GM19397 (cell line): ENCODE measurements around the gene NLGN1.

Source experiments
- ATAC-seq: cut with Tn5 transposase; IDR thresholded peaks from one replicate; pipeline ENCODE4 v1.9.1; 2021; ENCODE audit warnings: mild to moderate bottlenecking, moderate library complexity; ENCODE audit not compliant: unreplicated experiment

Gene NLGN1

DNA sequence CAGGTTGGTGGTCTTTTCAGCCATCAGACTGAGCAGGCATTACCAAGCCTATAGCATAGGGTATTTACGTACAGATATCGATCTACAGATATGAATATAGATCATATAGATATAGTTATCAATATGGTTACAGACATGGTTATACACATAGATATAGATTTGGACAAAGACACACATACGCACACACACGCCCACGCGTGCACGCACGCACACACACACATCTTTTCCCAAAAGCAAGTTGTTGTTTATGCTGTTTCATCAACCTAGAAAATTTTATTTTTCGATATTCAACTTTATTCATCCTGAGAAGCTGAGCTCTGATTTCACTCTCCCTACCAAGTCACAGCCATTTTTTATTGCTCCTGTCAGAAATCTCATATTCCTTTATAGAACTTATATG lies 309.1 kb downstream of the NLGN1 start:
- no peak for ATAC-seq

DNA sequence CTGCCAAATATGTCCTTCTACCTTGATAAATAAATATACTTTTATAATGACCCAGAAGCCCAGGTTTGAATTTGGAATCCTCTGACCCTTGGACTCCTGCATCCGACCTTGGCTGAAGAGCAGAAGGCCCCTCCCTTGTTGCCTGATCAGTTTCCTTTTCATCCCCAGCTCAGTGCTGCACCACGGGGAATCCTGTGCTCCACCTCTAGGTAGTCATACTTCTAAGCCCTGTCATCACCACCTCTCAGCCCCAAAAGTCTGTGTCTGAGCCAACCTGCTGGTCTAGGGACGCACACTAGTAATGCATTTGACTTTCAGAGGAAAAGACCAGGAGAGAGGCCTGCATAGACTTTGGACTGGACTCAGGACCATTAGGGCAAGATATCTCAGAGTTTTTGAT lies 310.6 kb downstream of the NLGN1 start:
- no peak for ATAC-seq

GRCh38 chr3:173709026-173709425 lies 311.5 kb downstream of the NLGN1 start:
- no peak for ATAC-seq

GRCh38 chr3:173711619-173712018 lies 314.1 kb downstream of the NLGN1 start:
- ATAC-seq, result no peak

- ATAC-seq, result no peak
Measured at GRCh38 chr3:173719585-173719984, 322.0 kb downstream of the NLGN1 start.

DNA sequence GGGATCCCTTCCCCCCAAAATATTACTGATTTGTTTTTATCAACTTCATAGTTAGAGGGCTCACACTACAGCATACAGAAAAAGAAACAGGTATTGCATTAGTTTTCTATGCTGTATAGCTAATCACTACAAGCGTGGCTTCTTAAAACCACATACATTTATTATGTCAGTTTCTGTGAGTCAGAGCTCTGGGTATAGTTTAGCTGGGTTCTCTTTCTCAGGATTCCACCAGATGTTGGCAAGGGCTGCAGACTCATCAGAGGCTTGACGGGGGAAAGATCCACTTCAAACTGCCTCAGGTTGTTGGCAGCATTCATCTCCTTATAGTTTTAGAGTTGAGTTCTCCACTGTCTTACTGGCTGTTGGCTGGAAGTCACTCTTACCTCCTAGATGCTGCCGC lies 328.0 kb downstream of the NLGN1 start:
- no peak for ATAC-seq

- ATAC-seq, result no peak
Measured at GRCh38 chr3:173730391-173730790, 332.8 kb downstream of the NLGN1 start.

DNA sequence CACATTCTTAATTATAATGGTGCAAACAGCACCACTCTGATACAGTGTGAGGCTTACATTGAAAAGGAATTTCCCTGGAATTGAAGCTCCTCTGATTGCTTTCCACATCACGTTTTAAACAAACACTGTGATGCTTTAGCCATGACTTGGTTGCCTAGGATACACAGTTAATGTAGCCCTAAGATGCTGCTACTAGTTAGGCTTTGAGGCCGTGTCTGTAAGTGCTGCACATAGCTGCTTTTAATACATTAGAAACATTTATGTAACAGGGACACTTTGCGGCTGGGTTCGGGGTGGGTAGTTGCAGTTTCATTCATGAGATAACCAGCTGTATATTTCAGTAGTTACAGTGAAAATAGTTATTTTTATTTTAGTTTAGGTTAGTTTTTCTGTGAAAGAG lies 334.7 kb downstream of the NLGN1 start:
- no peak for ATAC-seq

DNA sequence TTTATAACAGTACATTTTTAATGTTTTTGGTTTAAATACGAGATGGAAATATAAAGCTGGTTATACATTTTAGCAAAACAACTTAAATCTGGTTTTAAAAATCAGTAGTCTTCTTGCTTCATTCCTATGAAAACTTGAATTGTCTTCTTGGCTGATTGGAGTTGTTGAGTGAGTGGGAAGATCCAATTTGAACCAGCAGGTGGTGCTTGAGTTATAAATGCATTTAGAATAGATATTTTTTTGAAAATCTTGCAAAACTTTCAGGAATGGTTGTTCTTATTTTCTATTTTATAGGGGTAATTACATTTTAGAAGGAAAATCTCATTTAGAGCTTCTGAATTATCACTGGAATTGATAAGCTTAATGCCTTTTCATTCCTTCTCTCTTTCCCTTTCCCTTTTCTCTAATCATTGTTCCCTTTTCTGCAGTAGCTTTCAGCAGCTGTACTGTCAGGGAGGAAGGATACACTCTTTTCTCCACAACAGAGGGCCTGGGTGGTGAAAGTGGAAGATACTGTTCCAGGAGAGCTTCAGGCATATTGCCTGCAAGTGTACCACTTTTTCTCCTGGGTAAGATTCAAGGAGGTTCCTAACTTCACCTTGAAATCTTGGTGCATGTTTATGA lies 335.6 kb downstream of the NLGN1 start:
- no peak for ATAC-seq

GRCh38 chr3:173734473-173734872 lies 336.9 kb downstream of the NLGN1 start:
- ATAC-seq, result no peak

DNA sequence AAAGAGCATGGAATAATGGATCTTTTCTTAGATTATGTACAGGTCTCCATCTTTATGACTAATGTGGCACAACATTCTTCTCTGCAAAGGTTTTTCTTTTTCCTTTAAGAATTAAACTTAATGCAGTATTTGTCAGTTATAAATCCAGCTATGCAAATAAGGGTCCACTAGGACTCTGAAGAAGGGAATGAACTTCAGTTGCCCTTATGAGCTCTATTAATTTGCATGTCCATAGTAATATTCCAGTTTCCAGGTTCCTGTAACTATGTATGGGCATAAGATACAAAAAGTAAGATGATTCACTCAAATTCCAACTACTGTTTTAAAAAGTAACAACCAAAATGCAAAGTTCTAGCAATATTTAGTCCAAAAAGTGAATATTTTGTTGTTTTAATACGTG lies 337.4 kb downstream of the NLGN1 start:
- no peak for ATAC-seq

- ATAC-seq, result no peak
Measured at GRCh38 chr3:173735841-173736240, 338.3 kb downstream of the NLGN1 start.

DNA sequence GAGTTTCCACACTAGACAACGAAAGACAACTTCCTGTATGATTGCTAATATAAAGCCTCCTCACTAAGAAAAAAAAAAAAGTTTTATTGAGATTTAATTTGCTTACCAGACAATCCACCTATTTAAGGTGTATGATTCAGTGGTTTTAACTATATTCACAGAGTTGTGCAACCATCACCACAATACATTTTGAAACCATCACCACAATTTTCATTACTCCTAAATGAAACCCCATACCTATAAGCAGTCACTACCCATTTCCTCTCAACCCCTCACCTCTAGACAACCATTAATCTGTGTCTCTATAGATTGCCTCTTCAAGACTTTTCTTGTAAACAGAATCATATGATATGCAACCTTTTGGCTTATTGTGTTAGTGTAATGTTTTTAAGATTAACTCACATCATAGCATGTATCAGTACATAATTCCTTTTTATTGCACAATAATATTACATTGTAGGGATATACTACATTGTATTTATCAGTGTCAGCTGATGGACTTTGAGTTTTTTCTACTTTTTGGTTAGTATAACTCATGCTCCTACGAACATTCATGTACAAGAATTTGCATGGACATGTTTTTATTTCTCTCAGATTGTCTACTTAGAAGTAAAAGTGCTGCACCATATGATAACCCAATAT lies 339.7 kb downstream of the NLGN1 start:
- ATAC-seq, result no peak

- ATAC-seq, result no peak
Measured at GRCh38 chr3:173739726-173740125, 342.2 kb downstream of the NLGN1 start.

- ATAC-seq, result no peak
Measured at GRCh38 chr3:173742491-173742890, 344.9 kb downstream of the NLGN1 start.

- no peak for ATAC-seq
Measured at GRCh38 chr3:173743111-173743510, 345.6 kb downstream of the NLGN1 start.

DNA sequence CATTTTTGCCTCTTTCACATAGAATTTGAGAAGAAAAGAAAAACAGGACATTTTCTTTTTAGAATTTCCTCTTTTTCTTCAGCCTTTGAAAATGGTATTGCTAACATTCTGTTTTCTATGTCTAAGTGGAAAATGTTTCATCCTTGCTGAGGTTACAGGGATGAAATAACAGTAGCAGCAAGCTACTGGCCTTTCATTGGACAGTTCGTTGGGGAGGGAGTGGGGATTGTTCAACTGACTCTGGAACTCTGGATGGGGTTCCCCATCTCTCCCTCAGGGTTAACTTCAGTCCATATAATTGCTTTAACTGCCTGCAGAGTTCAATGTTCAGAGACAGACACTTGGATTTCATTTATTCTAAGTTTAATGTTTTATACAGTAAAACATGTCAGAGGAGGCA lies 346.0 kb downstream of the NLGN1 start:
- ATAC-seq, result no peak

- ATAC-seq, result no peak
Measured at GRCh38 chr3:173744479-173744878, 346.9 kb downstream of the NLGN1 start.

DNA sequence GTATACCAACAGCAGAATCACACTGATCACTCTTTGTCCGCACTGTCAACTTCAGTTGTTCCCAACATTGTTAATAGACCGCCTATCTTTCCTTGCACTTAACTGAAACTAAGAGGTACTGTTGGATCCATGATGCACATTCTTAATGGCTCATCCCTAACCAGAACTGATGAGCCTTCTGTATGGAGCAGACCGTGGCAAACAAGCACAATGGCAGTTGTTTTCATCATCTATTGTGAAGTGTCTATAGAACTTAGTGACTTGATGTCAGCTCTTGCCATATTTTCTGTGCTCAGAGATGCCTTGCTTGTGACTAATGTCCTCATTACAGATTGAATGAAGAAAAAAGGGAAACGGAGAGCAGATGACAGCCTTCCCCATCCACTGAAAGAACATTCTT lies 347.4 kb downstream of the NLGN1 start:
- ATAC-seq, result no peak

DNA sequence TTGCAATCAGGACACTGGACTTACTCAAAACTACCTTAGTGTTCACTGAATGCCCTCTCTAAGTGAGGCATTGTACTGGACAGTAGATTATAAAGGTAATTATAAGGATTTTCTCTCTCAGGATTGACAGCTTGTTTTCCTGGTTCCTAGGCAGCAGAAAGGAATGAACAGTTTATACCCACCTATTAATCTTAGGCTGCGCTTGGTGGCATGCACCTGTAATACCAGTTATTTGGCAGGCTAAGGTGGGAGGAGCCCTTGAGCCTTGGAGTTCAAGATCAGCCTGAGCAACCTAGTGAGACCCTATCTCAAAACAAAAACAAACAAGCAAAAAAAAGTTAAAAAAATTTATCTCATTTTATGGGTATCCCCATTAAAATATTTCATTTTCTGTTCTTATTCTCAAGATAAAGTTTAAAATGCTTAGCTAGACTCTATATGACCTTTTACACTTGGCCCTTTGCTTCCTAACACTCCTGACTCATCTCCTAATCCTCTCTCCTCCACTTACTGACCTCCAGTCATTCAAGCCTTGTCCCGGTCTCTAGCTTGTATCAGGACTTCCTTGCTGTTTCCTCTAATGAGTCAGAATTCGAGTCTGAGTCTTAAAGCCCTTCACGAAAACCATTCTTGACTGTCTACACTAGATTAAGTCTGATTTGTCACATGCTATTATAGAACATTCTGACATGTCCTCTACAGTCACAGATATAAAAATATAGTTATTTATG lies 348.6 kb downstream of the NLGN1 start:
- no peak for ATAC-seq

GRCh38 chr3:173747427-173747826 lies 349.9 kb downstream of the NLGN1 start:
- no peak for ATAC-seq

DNA sequence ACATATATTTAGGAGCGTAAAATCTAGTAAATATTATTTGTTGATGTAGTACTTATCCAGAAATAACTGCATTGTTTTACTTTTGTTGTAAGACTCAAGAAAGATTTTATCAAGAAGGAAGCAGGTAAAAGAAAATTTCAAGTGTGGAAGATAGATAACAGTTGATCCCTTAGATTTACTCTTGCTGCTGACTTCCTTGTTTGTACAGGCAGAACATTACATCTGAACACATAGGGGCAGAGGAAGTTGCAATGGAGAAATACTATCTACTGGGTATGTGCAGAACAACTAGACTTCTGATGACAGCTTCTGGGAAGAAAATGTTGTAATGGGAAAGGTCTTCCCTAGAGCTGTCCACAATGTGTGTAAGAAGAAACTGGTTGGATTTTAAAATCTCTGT lies 350.6 kb downstream of the NLGN1 start:
- ATAC-seq, result no peak
